Erythroblast (primary cell): ENCODE results near the gene MYBPC3.

ENCODE experiments used
- GATA1 ChIP-seq: IDR thresholded peaks from 2 replicates; pipeline ENCODE4 v1.6.1; 2011; ENCODE audit warnings: low read depth, mild to moderate bottlenecking, control low read depth, low read length, moderate library complexity
- POLR2A ChIP-seq: IDR thresholded peaks from 2 replicates; pipeline ENCODE4 v1.6.1; 2011; ENCODE audit warnings: mild to moderate bottlenecking, low read length

DNA sequence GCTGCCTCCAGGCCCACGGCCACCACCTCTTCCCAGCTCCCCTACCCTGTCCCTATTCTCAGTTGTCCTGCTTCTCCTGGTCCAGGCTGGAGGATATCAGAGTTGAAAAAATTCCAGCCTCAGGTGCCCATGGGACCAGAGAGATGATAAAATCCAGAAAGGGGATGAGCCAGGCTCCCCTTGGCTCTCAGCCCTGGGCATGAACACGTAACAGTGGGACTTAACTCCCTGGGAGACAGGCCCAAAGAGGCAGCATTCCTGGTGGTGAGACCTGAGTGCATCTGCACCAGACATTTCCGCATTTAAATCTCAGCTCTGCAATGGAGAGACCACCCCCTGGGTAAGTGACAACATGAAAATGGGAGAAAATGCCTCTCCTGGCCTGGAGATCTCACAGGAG is 45.5 kb upstream of the MYBPC3 start:
- TF ChIP-seq POLR2A (no peak), GATA1 (no peak)
